Smooth muscle cell (in vitro differentiated cells): Measurements from ENCODE around the gene VPS9D1. TPM values are rescaled to one million over a fixed set of nuclear protein-coding genes. Genes with fewer than 3 reads are reported as not detected.
"Not testable (repeated sequence)": the region's sequence is repeated elsewhere in the genome, so short reads cannot be mapped to it uniquely, and the experiment has no call there.

Experiments
- DNase-seq: peaks from one replicate; lab custom pipeline; 2025; ENCODE audit not compliant: unreplicated experiment; lab: John Stamatoyannopoulos, UW
- H2AFZ ChIP-seq: fragments of 200-600 bp; sonication (generic); 2 replicates; pipeline ENCODE4 v1.6.0; 2016; ENCODE audit warnings: antibody characterized with exemption, low read depth, mild to moderate bottlenecking
- H3F3A ChIP-seq: fragments of 200-600 bp; sonication (generic); 2 replicates; pipeline ENCODE4 v1.6.0; 2017; ENCODE audit warnings: antibody characterized with exemption, low read depth
- H3K27ac ChIP-seq: fragments of 200-600 bp; sonication (generic); 2 replicates; pipeline ENCODE4 v1.5.1; 2016; ENCODE audit warnings: low read depth, mild to moderate bottlenecking
- H3K27me3 ChIP-seq: fragments of 200-600 bp; sonication (generic); 2 replicates; pipeline ENCODE4 v1.6.1; 2016; ENCODE audit warnings: low read depth, mild to moderate bottlenecking
- H3K36me3 ChIP-seq: fragments of 200-600 bp; sonication (generic); 2 replicates; pipeline ENCODE4 v1.5.1; 2016; ENCODE audit warnings: low read depth
- H3K4me1 ChIP-seq: fragments of 200-600 bp; sonication (generic); 2 replicates; pipeline ENCODE4 v1.5.1; 2016; ENCODE audit warnings: low read depth
- H3K4me2 ChIP-seq: fragments of 200-600 bp; sonication (generic); 2 replicates; pipeline ENCODE4 v1.6.0; 2016; ENCODE audit warnings: mild to moderate bottlenecking
- H3K4me3 ChIP-seq: fragments of 200-600 bp; sonication (generic); 2 replicates; pipeline ENCODE4 v1.5.1; 2016; ENCODE audit warnings: mild to moderate bottlenecking
- H3K79me2 ChIP-seq: fragments of 200-600 bp; sonication (generic); 2 replicates; pipeline ENCODE4 v1.6.0; 2016; ENCODE audit warnings: low read depth, mild to moderate bottlenecking
- H3K9ac ChIP-seq: fragments of 200-600 bp; sonication (generic); 2 replicates; pipeline ENCODE4 v1.6.0; 2016; ENCODE audit warnings: low read depth
- H3K9me3 ChIP-seq: fragments of 200-600 bp; sonication (generic); replicated peaks from 2 replicates; pipeline ENCODE4 v1.5.1; 2016; ENCODE audit warnings: low read depth
- H4K20me1 ChIP-seq: fragments of 200-600 bp; sonication (generic); 2 replicates; pipeline ENCODE4 v1.6.0; 2016; ENCODE audit warnings: low read depth
- CTCF ChIP-seq: fragments of 200-600 bp; sonication (generic); IDR thresholded peaks from 2 replicates; pipeline ENCODE4 v1.5.1; 2017; ENCODE audit warnings: borderline replicate concordance, mild to moderate bottlenecking, antibody characterized with exemption; ENCODE audit not compliant: insufficient read depth, poor library complexity, severe bottlenecking
- whole genome bisulfite sequencing: methylation state at CpG from one replicate; pipeline ENCODE4 v1.1.7; 2016; ENCODE audit warnings: low lambda C conversion rate; 5-methylcytosine and 5-hydroxymethylcytosine counted together
- polyA plus RNA-seq: library from polyadenylated mRNA; unstranded; fragments of >200 nt; fragmentation: Nextera tagmentation; extraction: Ambion mirVana; gene quantifications from 2 replicates; pipeline ENCODE4 v1.2.1, GENCODE V29; 2016
- total RNA-seq: library from RNA; depleted of rRNA; stranded (reverse); fragments of >200 nt; gene quantifications from 2 replicates; pipeline ENCODE4 v1.2.3, GENCODE V29; 2014

The VPS9D1 gene
- total and polyA plus RNA-seq, 2 experiments from 2014 or later = 10.6 to 15.7 TPM

GRCh38 chr16:89672177-89672941 lies 48.3 kb downstream of the VPS9D1 start:
- Histone ChIP-seq H3F3A (no peaks in the 10 kb centered on the region), H4K20me1 (no peaks in the 10 kb centered on the region), H3K9me3 (no peaks in the 10 kb centered on the region), H3K4me1 (no peaks in the 10 kb centered on the region), H3K36me3 (no peaks in the 10 kb centered on the region), H3K79me2 (no peaks in the 10 kb centered on the region), H3K27me3 (no peaks in the 10 kb centered on the region), H3K27ac (no peak overlapping the region), H3K4me2 (no peak overlapping the region), H3K4me3 (no peak overlapping the region), H3K9ac (no peak overlapping the region), H2AFZ (no peak overlapping the region)
- WGBS = 96% methylated on average over 16 of the region's 16 CpGs
- DNase-seq = no peak
- no peak for TF ChIP-seq CTCF

GRCh38 chr16:89671565-89671964 lies 49.1 kb downstream of the VPS9D1 start:
- not testable (repeated sequence) for H4K20me1 ChIP-seq, H3K27me3 ChIP-seq, H3K9ac ChIP-seq, H2AFZ ChIP-seq, H3K4me2 ChIP-seq, H3K9me3 ChIP-seq, H3F3A ChIP-seq, H3K79me2 ChIP-seq, DNase-seq, H3K4me1 ChIP-seq, H3K27ac ChIP-seq, H3K36me3 ChIP-seq, H3K4me3 ChIP-seq
- 100% methylated on average over 3 of the region's 4 CpGs for WGBS

- DNase-seq = no peak
- no peaks in the 10 kb centered on the region for H3K36me3 ChIP-seq
- H3K4me3 ChIP-seq = no peak overlapping the region
- no peaks in the 10 kb centered on the region for H3K79me2 ChIP-seq
- no peaks in the 10 kb centered on the region for H3K27me3 ChIP-seq
- no peak overlapping the region for H2AFZ ChIP-seq
- no peaks in the 10 kb centered on the region for H3K4me1 ChIP-seq
- H3F3A ChIP-seq = no peaks in the 10 kb centered on the region
- H4K20me1 ChIP-seq = no peaks in the 10 kb centered on the region
- no peak for TF ChIP-seq CTCF
- H3K9me3 ChIP-seq = no peaks in the 10 kb centered on the region
- no peak overlapping the region for H3K4me2 ChIP-seq
- H3K27ac ChIP-seq = no peak overlapping the region
- 91% methylated on average over 10 of the region's 10 CpGs for WGBS
- H3K9ac ChIP-seq = no peak overlapping the region
Observed at GRCh38 chr16:89670496-89671431, 49.9 kb downstream of the VPS9D1 start.

GRCh38 chr16:89669755-89670154 lies 50.9 kb downstream of the VPS9D1 start:
- TF ChIP-seq CTCF = no peak
- Histone ChIP-seq H3K9ac (no peak overlapping the region), H3K4me3 (no peak overlapping the region), H3K27ac (no peak overlapping the region), H3K4me1 (no peaks in the 10 kb centered on the region), H2AFZ (no peak overlapping the region), H3K36me3 (no peaks in the 10 kb centered on the region), H4K20me1 (no peaks in the 10 kb centered on the region), H3K4me2 (no peak overlapping the region), H3K9me3 (no peaks in the 10 kb centered on the region), H3K27me3 (no peaks in the 10 kb centered on the region), H3F3A (no peaks in the 10 kb centered on the region), H3K79me2 (no peaks in the 10 kb centered on the region)
- DNase-seq = no peak
- 88% methylated on average over 9 of the region's 13 CpGs for WGBS
